GM18907 (cell line): ENCODE data around the gene NOS1AP.
"Not testable (repeated sequence)": the region's sequence is repeated elsewhere in the genome, so short reads cannot be mapped to it uniquely, and the experiment has no call there.

ENCODE experiments used
- ATAC-seq: cut with Tn5 transposase; IDR thresholded peaks from one replicate; pipeline ENCODE4 v1.9.1; 2021; ENCODE audit warnings: mild to moderate bottlenecking, moderate library complexity; ENCODE audit not compliant: unreplicated experiment

NOS1AP gene

DNA sequence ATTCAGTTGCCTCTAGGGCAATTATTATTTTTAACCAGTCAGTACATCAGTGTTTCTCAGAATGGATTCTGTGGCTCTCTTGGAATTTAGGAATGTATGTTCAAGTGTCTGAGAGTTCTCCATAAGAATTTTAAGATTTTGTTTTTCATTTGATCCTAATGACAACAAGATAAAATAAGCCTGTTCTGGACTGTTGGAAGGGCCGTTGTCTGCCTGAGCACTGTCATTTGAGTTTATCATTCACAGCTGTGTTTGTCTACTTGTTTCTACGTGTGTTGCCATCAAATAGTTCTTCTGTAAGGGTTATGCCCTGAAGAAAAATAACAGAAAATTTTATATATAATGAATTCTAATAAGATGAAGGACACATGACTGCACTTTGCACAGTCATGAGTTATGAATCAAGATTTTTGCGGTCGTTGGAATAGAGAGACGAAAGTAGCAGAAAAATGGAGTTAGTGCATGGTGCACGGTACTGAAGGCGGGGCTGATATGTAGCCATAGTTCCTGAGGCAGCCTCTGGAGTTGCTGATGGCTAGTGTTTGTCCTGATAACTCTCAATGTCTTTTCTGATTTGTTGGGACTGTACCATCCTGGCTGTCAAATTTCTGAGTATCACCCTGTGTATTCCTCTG, 92.5 kb downstream of the NOS1AP start:
- no peak for ATAC-seq

- no peak for ATAC-seq
Measured at GRCh38 chr1:162165528-162165927, 96.0 kb downstream of the NOS1AP start.

GRCh38 chr1:162166917-162167615, 97.6 kb downstream of the NOS1AP start:
- no peak for ATAC-seq

GRCh38 chr1:162168261-162168660, 98.8 kb downstream of the NOS1AP start:
- ATAC-seq: no peak

- ATAC-seq: no peak
Measured at GRCh38 chr1:162169031-162169790, 99.7 kb downstream of the NOS1AP start.

- no peak for ATAC-seq
Measured at GRCh38 chr1:162171111-162171510, 101.6 kb downstream of the NOS1AP start.

GRCh38 chr1:162172311-162173102, 103.0 kb downstream of the NOS1AP start:
- ATAC-seq: no peak

- ATAC-seq: not testable (repeated sequence)
Measured at GRCh38 chr1:162173607-162174006, 104.1 kb downstream of the NOS1AP start.

DNA sequence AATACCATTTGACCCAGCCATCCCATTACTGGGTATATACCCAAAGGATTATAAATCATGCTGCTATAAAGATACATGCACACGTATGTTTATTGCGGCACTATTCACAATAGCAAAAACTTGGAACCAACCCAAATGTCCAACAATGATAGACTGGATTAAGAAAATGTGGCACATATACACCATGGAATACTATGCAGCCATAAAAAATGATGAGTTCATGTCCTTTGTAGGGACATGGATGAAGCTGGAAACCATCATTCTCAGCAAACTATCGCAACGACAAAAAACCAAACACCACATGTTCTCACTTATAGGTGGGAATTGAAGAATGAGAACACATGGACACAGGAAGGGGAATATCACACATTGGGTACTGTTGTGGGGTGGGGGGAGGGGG, 104.5 kb downstream of the NOS1AP start:
- ATAC-seq: not testable (repeated sequence)

GRCh38 chr1:162175379-162176081, 106.0 kb downstream of the NOS1AP start:
- no peak for ATAC-seq

DNA sequence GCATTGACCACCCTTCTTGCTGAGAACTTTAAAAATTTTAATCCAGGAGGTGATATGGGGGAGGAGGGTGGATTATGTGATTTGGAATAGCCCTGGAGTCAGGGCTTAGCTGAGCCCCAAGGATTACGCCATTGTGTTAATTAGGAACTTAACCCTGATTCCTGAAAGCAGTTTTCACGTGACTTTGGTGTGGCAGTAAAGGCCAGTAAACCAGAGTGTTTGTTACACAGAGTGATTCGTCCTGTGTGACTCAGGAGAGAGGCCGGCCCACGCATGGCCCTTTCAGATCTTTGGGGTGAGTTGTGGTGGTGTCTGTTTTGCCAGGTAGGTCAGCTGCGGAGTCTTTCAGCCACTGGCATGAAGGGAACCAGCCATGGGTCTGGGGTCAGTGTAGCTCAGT, 107.6 kb downstream of the NOS1AP start:
- ATAC-seq: no peak

DNA sequence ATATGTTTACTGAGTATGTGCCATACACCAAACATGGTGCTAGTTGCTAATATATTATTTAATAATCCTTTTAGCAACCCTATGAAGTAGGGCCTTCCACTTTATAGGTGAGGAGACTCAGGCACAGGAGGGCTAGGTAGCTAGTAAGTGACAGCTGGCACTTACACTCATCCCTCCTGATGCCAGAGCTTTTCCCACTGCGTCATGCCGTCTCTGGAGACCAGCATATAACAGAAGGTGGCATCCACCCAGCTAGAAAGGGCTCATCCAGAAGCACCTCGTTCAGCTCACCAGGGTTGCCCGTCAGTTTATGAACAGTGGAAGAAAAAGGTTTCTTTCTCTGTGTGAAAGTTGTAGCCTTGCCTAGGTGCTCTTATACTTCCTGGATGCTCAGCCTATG, 108.9 kb downstream of the NOS1AP start:
- ATAC-seq: no peak

DNA sequence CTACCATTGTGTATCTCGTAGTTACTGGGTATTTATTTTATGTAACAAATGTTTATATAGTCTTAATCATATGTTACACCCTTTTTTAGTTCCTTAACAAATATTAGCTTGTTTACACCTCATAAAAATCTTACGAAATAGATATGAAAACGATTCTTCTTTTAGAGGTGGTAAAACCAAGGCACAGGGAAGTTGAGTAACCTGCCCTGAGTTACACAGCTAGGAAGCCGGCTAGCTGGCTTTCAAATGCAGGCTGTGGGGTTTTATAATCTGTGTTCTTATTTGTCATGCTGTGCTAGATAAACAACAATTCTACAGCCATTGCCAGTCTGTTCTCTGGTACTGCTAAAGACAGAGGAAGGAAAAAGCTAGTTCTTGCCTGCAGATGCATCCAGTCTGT, 109.6 kb downstream of the NOS1AP start:
- ATAC-seq: no peak

GRCh38 chr1:162180813-162181212, 111.3 kb downstream of the NOS1AP start:
- no peak for ATAC-seq

DNA sequence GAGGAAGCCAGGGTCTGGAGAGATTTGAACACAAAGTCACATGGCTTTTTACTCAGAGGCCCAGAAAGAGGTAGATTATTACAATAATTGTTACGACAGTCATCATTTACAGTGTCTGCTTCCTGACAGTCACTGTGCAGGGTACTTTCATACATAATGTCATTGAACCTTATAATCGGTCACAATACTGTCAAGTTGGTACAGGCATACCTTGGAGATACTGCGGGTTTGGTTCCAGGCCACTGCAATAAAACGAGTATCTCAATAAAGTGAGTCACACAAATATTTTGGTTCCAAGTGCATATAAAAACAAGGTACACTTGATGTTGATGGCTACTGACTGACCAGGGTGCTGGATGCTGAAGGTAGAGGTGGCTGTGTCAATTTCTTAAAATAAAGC, 112.6 kb downstream of the NOS1AP start:
- ATAC-seq: no peak

GRCh38 chr1:162185314-162186025, 116.0 kb downstream of the NOS1AP start:
- ATAC-seq: no peak

DNA sequence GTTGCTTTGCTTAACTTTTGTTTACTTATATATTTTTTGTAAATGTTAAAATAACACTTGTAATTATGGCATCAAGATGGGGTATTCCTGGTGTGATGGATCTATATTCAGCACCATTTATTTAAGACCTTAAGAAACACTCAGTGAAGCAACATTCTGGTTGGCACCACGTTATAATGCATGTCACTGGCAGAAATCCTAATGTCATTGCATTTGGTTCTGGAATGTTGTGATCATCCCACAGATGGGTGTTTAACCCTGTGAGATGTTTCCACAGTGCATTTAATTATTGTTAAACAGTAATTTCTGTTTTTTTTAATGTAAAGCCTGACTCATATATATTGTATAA, 116.5 kb downstream of the NOS1AP start:
- no peak for ATAC-seq

- ATAC-seq: no peak
Measured at GRCh38 chr1:162186406-162186805, 116.9 kb downstream of the NOS1AP start.

DNA sequence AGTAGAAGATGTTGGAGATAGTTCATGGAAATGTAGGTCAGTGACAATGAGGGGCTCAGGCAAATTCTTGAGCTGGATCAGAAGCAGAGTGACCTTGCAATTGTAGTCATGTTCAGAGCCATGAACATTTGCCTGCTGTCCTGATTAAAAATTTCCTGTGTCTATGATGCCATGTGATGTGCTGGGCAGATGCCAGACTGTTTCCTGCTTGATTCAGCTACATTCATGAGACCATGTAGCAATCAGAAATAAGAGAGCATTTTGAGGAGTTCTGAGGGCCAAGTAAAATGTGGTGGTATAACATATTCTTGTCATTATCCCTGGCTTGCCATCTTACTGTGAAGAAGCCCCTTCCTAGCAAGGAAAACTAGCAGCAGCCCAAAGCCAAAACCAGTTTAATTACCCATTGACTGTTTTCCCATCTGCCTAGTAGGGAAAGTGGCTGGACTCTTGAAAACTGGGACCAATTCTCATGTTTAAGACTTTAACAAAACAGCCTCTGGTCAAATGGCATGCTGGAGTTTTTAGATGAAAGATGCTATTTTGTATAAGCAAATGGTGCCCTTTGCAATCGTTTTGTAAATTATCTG, 118.3 kb downstream of the NOS1AP start:
- ATAC-seq: no peak

GRCh38 chr1:162189345-162189744, 119.9 kb downstream of the NOS1AP start:
- ATAC-seq: no peak
